HEK293T (cell line): ENCODE results near the gene SNX9.

ENCODE experiments used
- ARNT ChIP-seq: fragments of 450-650 bp; IDR thresholded peaks from 2 replicates; pipeline ENCODE4 v1.6.1; 2017; ENCODE audit warnings: mild to moderate bottlenecking
- BHLHE40 ChIP-seq: fragments of 450-650 bp; IDR thresholded peaks from 2 replicates; pipeline ENCODE4 v1.6.1; 2016; ENCODE audit warnings: mild to moderate bottlenecking, moderate library complexity, borderline replicate concordance
- CTBP1 ChIP-seq: fragments of 450-650 bp; IDR thresholded peaks from 2 replicates; pipeline ENCODE4 v1.6.1; 2016; ENCODE audit warnings: borderline replicate concordance
- ELF4 ChIP-seq: fragments of 450-650 bp; IDR thresholded peaks from 2 replicates; pipeline ENCODE4 v1.6.1; 2017; ENCODE audit warnings: antibody characterized with exemption
- FOXK2 ChIP-seq: fragments of 450-650 bp; IDR thresholded peaks from 2 replicates; pipeline ENCODE4 v1.6.1; 2016; ENCODE audit warnings: mild to moderate bottlenecking
- FOXM1 ChIP-seq: fragments of 450-650 bp; IDR thresholded peaks from 2 replicates; pipeline ENCODE4 v1.6.1; 2017; ENCODE audit warnings: mild to moderate bottlenecking, borderline replicate concordance
- HDGF ChIP-seq: fragments of 450-650 bp; IDR thresholded peaks from 2 replicates; pipeline ENCODE4 v1.6.1; 2017; ENCODE audit warnings: antibody characterized with exemption, borderline replicate concordance
- NFRKB ChIP-seq: fragments of 450-650 bp; IDR thresholded peaks from 2 replicates; pipeline ENCODE4 v1.6.1; 2016; ENCODE audit warnings: mild to moderate bottlenecking, moderate library complexity
- PKNOX1 ChIP-seq: fragments of 450-650 bp; IDR thresholded peaks from 2 replicates; pipeline ENCODE4 v1.6.1; 2016
- SUZ12 ChIP-seq: fragments of 450-650 bp; IDR thresholded peaks from 2 replicates; pipeline ENCODE4 v1.6.1; 2016; ENCODE audit warnings: mild to moderate bottlenecking
- ZNF384 ChIP-seq: fragments of 450-650 bp; IDR thresholded peaks from 2 replicates; pipeline ENCODE4 v1.6.1; 2016

GRCh38 chr6:157966589-157966977 is 143.5 kb downstream of the SNX9 start:
- no peak for TF ChIP-seq FOXM1
- TF ChIP-seq PKNOX1 = no peak
- TF ChIP-seq SUZ12 = no peak
- no peak for TF ChIP-seq ARNT
- no peak for TF ChIP-seq HDGF
- TF ChIP-seq ELF4 = no peak
- no peak for TF ChIP-seq BHLHE40
- no peak for TF ChIP-seq NFRKB
- no peak for TF ChIP-seq FOXK2
- no peak for TF ChIP-seq ZNF384
- no peak for TF ChIP-seq CTBP1
